Measurements from ENCODE around the gene ATP6V1C2.

The ATP6V1C2 gene

DNA sequence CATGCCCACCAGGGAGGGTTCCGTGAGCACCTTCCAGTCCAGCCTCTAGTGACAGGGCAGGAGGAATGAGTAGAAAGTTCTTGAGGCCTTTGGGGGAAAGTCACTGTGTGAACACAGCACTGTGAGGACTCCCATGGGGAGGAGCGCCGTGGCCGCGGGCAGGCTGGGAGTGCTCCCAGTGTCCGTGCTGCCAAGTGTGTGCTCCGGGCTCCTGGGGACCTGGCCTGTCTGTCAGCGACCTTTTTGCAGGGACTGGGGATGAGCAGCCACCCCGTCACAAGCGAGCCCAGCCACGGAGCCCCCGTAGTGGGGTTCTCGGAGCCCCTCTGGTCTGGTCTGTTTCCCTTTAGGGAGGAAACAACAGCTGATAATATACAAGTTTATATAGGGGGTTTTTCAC is 54.4 kb downstream of the ATP6V1C2 start:
- no peak overlapping the region for H3K4me3 ChIP-seq (replicated peaks; ENCODE audit: low read depth, low read length)
- no peak for TF ChIP-seq CTCF (IDR thresholded peaks at IDR 0.05; ENCODE audit: low read depth, low read length, missing control alignments)
- no peak for DNase-seq (ENCODE audit: extremely low read depth, low read depth)

GRCh38 chr2:10776231-10776977 is 55.0 kb downstream of the ATP6V1C2 start:
- no peak overlapping the region for H3K4me3 ChIP-seq (replicated peaks; ENCODE audit: low read depth, low read length)
- TF ChIP-seq CTCF (IDR thresholded peaks at IDR 0.05; ENCODE audit: low read depth, low read length, missing control alignments) = no peak
- DNase-seq (ENCODE audit: extremely low read depth, low read depth) = no peak

- H3K4me3 ChIP-seq (replicated peaks; ENCODE audit: low read depth, low read length) = no peak overlapping the region
- TF ChIP-seq CTCF (IDR thresholded peaks at IDR 0.05; ENCODE audit: low read depth, low read length, missing control alignments) = no peak
- DNase-seq (ENCODE audit: extremely low read depth, low read depth) = no peak
These were observed 55.8 kb downstream of the ATP6V1C2 start for GRCh38 chr2:10777111-10777841.

DNA sequence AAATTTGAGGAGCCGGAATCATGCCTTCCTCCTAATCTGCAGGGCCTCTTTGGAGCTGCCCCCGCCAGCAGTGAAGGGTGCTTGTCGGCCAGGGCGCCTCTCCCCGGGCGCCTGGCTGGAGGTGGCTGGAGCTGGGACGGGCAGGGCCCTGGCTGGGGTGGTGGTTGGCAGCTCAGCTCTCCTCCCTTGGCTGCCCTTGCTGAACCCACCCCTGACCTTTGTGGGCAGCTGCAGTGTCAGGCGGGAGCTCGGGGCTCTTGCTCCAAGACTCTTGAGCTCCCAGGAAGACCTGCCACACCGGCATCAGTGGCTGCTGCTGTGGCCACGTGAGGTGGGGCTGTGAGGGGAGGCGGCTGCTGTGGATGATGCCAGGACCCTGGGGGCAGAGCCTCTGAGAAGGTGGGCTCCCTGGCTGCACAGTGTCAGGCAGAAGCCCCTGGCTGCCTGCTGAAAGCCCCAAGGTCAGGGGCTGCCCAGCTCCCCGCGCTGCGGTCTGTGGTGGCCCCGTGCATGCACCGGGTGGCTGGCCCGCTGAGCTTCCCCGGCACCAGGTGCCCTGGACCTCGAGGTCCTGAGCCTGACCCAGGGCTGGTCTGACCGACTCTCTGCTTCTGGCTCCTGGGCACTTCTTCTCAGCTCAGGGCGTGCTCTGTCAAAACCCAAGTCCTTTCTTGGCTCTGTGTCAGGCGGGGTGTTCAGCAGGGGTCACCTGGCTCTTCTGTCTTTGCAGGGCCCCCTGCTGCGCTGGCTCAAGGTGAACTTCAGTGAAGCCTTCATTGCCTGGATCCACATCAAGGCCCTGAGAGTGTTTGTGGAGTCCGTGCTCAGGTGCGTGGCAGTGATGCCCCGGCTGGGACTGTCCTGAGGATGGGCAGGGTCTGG is 56.7 kb downstream of the ATP6V1C2 start:
- no peak overlapping the region for H3K4me3 ChIP-seq (replicated peaks; ENCODE audit: low read depth, low read length)
- DNase-seq (ENCODE audit: extremely low read depth, low read depth) = no peak
- no peak for TF ChIP-seq CTCF (IDR thresholded peaks at IDR 0.05; ENCODE audit: low read depth, low read length, missing control alignments)

- no peak for DNase-seq (ENCODE audit: extremely low read depth, low read depth)
- TF ChIP-seq CTCF (IDR thresholded peaks at IDR 0.05; ENCODE audit: low read depth, low read length, missing control alignments) = no peak
- H3K4me3 ChIP-seq (replicated peaks; ENCODE audit: low read depth, low read length) = no peak overlapping the region
These were observed 57.3 kb downstream of the ATP6V1C2 start for GRCh38 chr2:10778724-10779115.

GRCh38 chr2:10779776-10780490 is 58.5 kb downstream of the ATP6V1C2 start:
- TF ChIP-seq CTCF (IDR thresholded peaks at IDR 0.05; ENCODE audit: low read depth, low read length, missing control alignments) = no peak
- H3K4me3 ChIP-seq (replicated peaks; ENCODE audit: low read depth, low read length) = no peak overlapping the region
- no peak for DNase-seq (ENCODE audit: extremely low read depth, low read depth)

Data from HFF-Myc (cell line).